HUES64 (cell line): ENCODE data around the gene ARHGAP15.

Experiments
- H3K27ac ChIP-seq: 2 replicates; pipeline ENCODE4 v1.7.0; 2013; ENCODE audit warnings: low read depth, low read length, inconsistent platforms
- H3K27me3 ChIP-seq: 2 replicates; pipeline ENCODE4 v1.6.1; 2013; ENCODE audit warnings: mild to moderate bottlenecking, low read length; ENCODE audit not compliant: insufficient read depth
- H3K36me3 ChIP-seq: 2 replicates; pipeline ENCODE4 v1.6.1; 2013; ENCODE audit warnings: mild to moderate bottlenecking, low read length; ENCODE audit not compliant: insufficient read depth
- H3K4me1 ChIP-seq: 2 replicates; pipeline ENCODE4 v1.6.1; 2013; ENCODE audit warnings: mild to moderate bottlenecking, low read length, moderate library complexity; ENCODE audit not compliant: insufficient read depth
- H3K4me3 ChIP-seq: 2 replicates; pipeline ENCODE4 v1.5.1; 2013; ENCODE audit warnings: mild to moderate bottlenecking, low read length, moderate library complexity
- H3K9ac ChIP-seq: 2 replicates; pipeline ENCODE4 v1.6.1; 2013; ENCODE audit warnings: mild to moderate bottlenecking, low read depth, low read length
- H3K9me3 ChIP-seq: 2 replicates; pipeline ENCODE4 v1.6.1; 2013; ENCODE audit warnings: low read depth, low read length; ENCODE audit not compliant: insufficient read depth
- WGBS: fragments of 150-250, 120-280 bp; methylation state at CpG from one replicate; pipeline ENCODE4 v1.1.7; 2013; ENCODE audit warnings: missing lambda C conversion rate; 5-methylcytosine and 5-hydroxymethylcytosine counted together

Gene ARHGAP15

GRCh38 chr2:143383016-143383415, 253.8 kb downstream of the ARHGAP15 start:
- Histone ChIP-seq H3K27ac (no peak overlapping the region), H3K27me3 (no peaks in the 10 kb centered on the region), H3K36me3 (no peaks in the 10 kb centered on the region), H3K4me1 (no peaks in the 10 kb centered on the region), H3K9ac (no peak overlapping the region), H3K9me3 (no peaks in the 10 kb centered on the region), H3K4me3 (no peak overlapping the region)
- 96% methylated on average over 2 of the region's 2 CpGs for WGBS

- Histone ChIP-seq H3K9me3 (no peaks in the 10 kb centered on the region), H3K9ac (no peak overlapping the region), H3K27ac (no peak overlapping the region), H3K27me3 (no peaks in the 10 kb centered on the region), H3K36me3 (no peaks in the 10 kb centered on the region), H3K4me3 (no peak overlapping the region), H3K4me1 (peaks cover under 1% of the 10 kb centered on the region)
- 91% methylated on average over 5 of the region's 6 CpGs for WGBS
These were observed 254.9 kb downstream of the ARHGAP15 start for GRCh38 chr2:143384111-143384510.

GRCh38 chr2:143390171-143390570, 261.0 kb downstream of the ARHGAP15 start:
- Histone ChIP-seq H3K36me3 (no peaks in the 10 kb centered on the region), H3K9ac (no peak overlapping the region), H3K27ac (no peak overlapping the region), H3K4me1 (peaks cover 6% of the 10 kb centered on the region), H3K27me3 (no peaks in the 10 kb centered on the region), H3K4me3 (no peak overlapping the region), H3K9me3 (no peaks in the 10 kb centered on the region)
- WGBS, result 93% methylated on average over 6 of the region's 6 CpGs

GRCh38 chr2:143392358-143392757, 263.1 kb downstream of the ARHGAP15 start:
- no peaks in the 10 kb centered on the region for H3K9me3 ChIP-seq
- no peak overlapping the region for H3K27ac ChIP-seq

GRCh38 chr2:143394062-143394461, 264.8 kb downstream of the ARHGAP15 start:
- no peaks in the 10 kb centered on the region for H3K36me3 ChIP-seq
- peaks cover 9% of the 10 kb centered on the region for H3K4me1 ChIP-seq
- H3K27ac ChIP-seq, result no peak overlapping the region
- WGBS, result 95% methylated on average over 2 of the region's 2 CpGs
- no peaks in the 10 kb centered on the region for H3K9me3 ChIP-seq
- H3K27me3 ChIP-seq, result no peaks in the 10 kb centered on the region
- no peak overlapping the region for H3K4me3 ChIP-seq
- no peak overlapping the region for H3K9ac ChIP-seq

More at GRCh38 chr2:143392358-143392757, 263.1 kb downstream of the ARHGAP15 start:
- Histone ChIP-seq H3K4me1 (peaks cover 6% of the 10 kb centered on the region), H3K9ac (no peak overlapping the region), H3K27me3 (no peaks in the 10 kb centered on the region), H3K36me3 (no peaks in the 10 kb centered on the region), H3K4me3 (no peak overlapping the region)

GRCh38 chr2:143397884-143398614, 268.8 kb downstream of the ARHGAP15 start:
- H3K27me3 ChIP-seq, result no peaks in the 10 kb centered on the region
- H3K27ac ChIP-seq, result no peak overlapping the region
- H3K4me3 ChIP-seq, result no peak overlapping the region
- no peak overlapping the region for H3K9ac ChIP-seq
- H3K36me3 ChIP-seq, result no peaks in the 10 kb centered on the region
- H3K4me1 ChIP-seq, result 0 out of 2 replicates have a peak, but pooled peaks cover 3% of the 10 kb centered on the region
- H3K9me3 ChIP-seq, result no peaks in the 10 kb centered on the region
- WGBS, result 84% methylated on average over 1 of the region's 3 CpGs

GRCh38 chr2:143398781-143399180, 269.6 kb downstream of the ARHGAP15 start:
- no peak overlapping the region for H3K27ac ChIP-seq
- H3K9ac ChIP-seq, result no peak overlapping the region
- H3K4me1 ChIP-seq, result 0 out of 2 replicates have a peak, but pooled peaks cover 3% of the 10 kb centered on the region
- H3K27me3 ChIP-seq, result no peaks in the 10 kb centered on the region
- H3K4me3 ChIP-seq, result no peak overlapping the region
- WGBS, result 97% methylated on average over 2 of the region's 2 CpGs
- no peaks in the 10 kb centered on the region for H3K36me3 ChIP-seq
- H3K9me3 ChIP-seq, result no peaks in the 10 kb centered on the region

- 77% methylated on average over 2 of the region's 2 CpGs for WGBS
- 0 out of 2 replicates have a peak, but pooled peaks cover 3% of the 10 kb centered on the region for H3K4me1 ChIP-seq
- H3K4me3 ChIP-seq, result no peak overlapping the region
- no peaks in the 10 kb centered on the region for H3K9me3 ChIP-seq
- H3K9ac ChIP-seq, result no peak overlapping the region
- no peaks in the 10 kb centered on the region for H3K27me3 ChIP-seq
- H3K36me3 ChIP-seq, result no peaks in the 10 kb centered on the region
- H3K27ac ChIP-seq, result no peak overlapping the region
These were observed 270.4 kb downstream of the ARHGAP15 start for GRCh38 chr2:143399631-143400069.

GRCh38 chr2:143401861-143402260, 272.6 kb downstream of the ARHGAP15 start:
- Histone ChIP-seq H3K27ac (no peak overlapping the region), H3K4me1 (0 out of 2 replicates have a peak, but pooled peaks cover 3% of the 10 kb centered on the region), H3K27me3 (no peaks in the 10 kb centered on the region), H3K9me3 (no peaks in the 10 kb centered on the region), H3K4me3 (no peak overlapping the region), H3K9ac (no peak overlapping the region), H3K36me3 (no peaks in the 10 kb centered on the region)
- WGBS, result 92% methylated on average over 1 of the region's 2 CpGs

- H3K4me3 ChIP-seq, result no peak overlapping the region
- H3K9ac ChIP-seq, result no peak overlapping the region
- H3K9me3 ChIP-seq, result no peaks in the 10 kb centered on the region
- no peak overlapping the region for H3K27ac ChIP-seq
- H3K36me3 ChIP-seq, result no peaks in the 10 kb centered on the region
- 0 out of 2 replicates have a peak, but pooled peaks cover 3% of the 10 kb centered on the region for H3K4me1 ChIP-seq
- 100% methylated on average over 2 of the region's 2 CpGs for WGBS
- no peaks in the 10 kb centered on the region for H3K27me3 ChIP-seq
These were observed 273.2 kb downstream of the ARHGAP15 start for GRCh38 chr2:143402451-143402850.

GRCh38 chr2:143410082-143410897, 281.1 kb downstream of the ARHGAP15 start:
- Histone ChIP-seq H3K9ac (no peak overlapping the region), H3K27me3 (no peaks in the 10 kb centered on the region), H3K36me3 (no peaks in the 10 kb centered on the region), H3K9me3 (no peaks in the 10 kb centered on the region), H3K4me3 (no peak overlapping the region), H3K4me1 (no peaks in the 10 kb centered on the region), H3K27ac (no peak overlapping the region)
- 98% methylated on average over 3 of the region's 3 CpGs for WGBS
